Smooth muscle cell of the brain vasculature (primary cell): ENCODE results near the gene MAEA.

Source experiments
- DNase-seq: peaks from one replicate; pipeline ENCODE4 v3.0.0-alpha.2; 2012; ENCODE audit warnings: low read depth, low spot score

MAEA gene

GRCh38 chr4:1379801-1380331 lies 90.2 kb downstream of the MAEA start:
- DNase-seq: no peak

GRCh38 chr4:1380368-1381151 lies 90.9 kb downstream of the MAEA start:
- no peak for DNase-seq

GRCh38 chr4:1381181-1381621 lies 91.5 kb downstream of the MAEA start:
- no peak for DNase-seq

- DNase-seq: no peak
Measured at GRCh38 chr4:1381944-1382541, 92.4 kb downstream of the MAEA start.

GRCh38 chr4:1382776-1383727 lies 93.4 kb downstream of the MAEA start:
- no peak for DNase-seq

GRCh38 chr4:1383728-1384591 lies 94.3 kb downstream of the MAEA start:
- no peak for DNase-seq

- DNase-seq: no peak
Measured at GRCh38 chr4:1384675-1385372, 95.1 kb downstream of the MAEA start.

- no peak for DNase-seq
Measured at GRCh38 chr4:1385373-1386340, 96.0 kb downstream of the MAEA start.
